Gastroesophageal sphincter (tissue), 3 donors: ENCODE measurements around the gene RCCD1.

ENCODE experiments used
- CTCF ChIP-seq, 4 experiments: fragments of 200-600 bp in 2 of 4; fragments of 450-650 bp in 2 of 4; sonication (generic) in 1 of 4; IDR thresholded peaks; one replicate each; pipeline ENCODE4 v1.5.1; 2017 to 2019; ENCODE audit warnings: antibody characterized with exemption in 4 of 4, mild to moderate bottlenecking in 2 of 4, moderate library complexity in 2 of 4
- EP300 ChIP-seq: sonication (generic); formaldehyde crosslinking; IDR thresholded peaks from one replicate; pipeline ENCODE4 v1.6.1; 2017; ENCODE audit warnings: antibody characterized with exemption, mild to moderate bottlenecking
- POLR2A ChIP-seq, 2 donors: fragments of 450-650 bp; IDR thresholded peaks; one replicate each; pipeline ENCODE4 v1.6.1; 2017; ENCODE audit warnings: antibody characterized with exemption in 2 of 2, mild to moderate bottlenecking in 2 of 2, moderate library complexity in 1 of 2
- POLR2AphosphoS5 ChIP-seq: sonication (generic); formaldehyde crosslinking; IDR thresholded peaks from one replicate; pipeline ENCODE4 v1.6.1; 2017; ENCODE audit warnings: antibody characterized with exemption

GRCh38 chr15:90948506-90948905, 6.2 kb upstream of the RCCD1 start:
- no peak for TF ChIP-seq EP300
- TF ChIP-seq POLR2A (IDR thresholded peaks at IDR 0.05): no peak
- no peak for TF ChIP-seq CTCF (IDR thresholded peaks at IDR 0.05)
- no peak for TF ChIP-seq POLR2AphosphoS5
